Ishikawa (cell line): ENCODE measurements around the gene CASK.

ENCODE experiments used
- CEBPB ChIP-seq: IDR thresholded peaks from 2 replicates; pipeline ENCODE4 v1.6.1; 2012
- CREB1 ChIP-seq: IDR thresholded peaks from 2 replicates; pipeline ENCODE4 v1.6.1; 2012; ENCODE audit warnings: low read depth
- EGR1 ChIP-seq: IDR thresholded peaks from 2 replicates; pipeline ENCODE4 v1.6.1; 2012
- EP300 ChIP-seq: IDR thresholded peaks from 2 replicates; pipeline ENCODE4 v1.6.1; 2012; ENCODE audit warnings: borderline replicate concordance
- FOXM1 ChIP-seq: IDR thresholded peaks from 2 replicates; pipeline ENCODE4 v1.6.1; 2012; ENCODE audit warnings: low read depth, borderline replicate concordance
- NFIC ChIP-seq: IDR thresholded peaks from 2 replicates; pipeline ENCODE4 v1.6.1; 2012
- RAD21 ChIP-seq: IDR thresholded peaks from 2 replicates; pipeline ENCODE4 v1.6.1; 2012; ENCODE audit warnings: low read depth
- TAF1 ChIP-seq: IDR thresholded peaks from 2 replicates; pipeline ENCODE4 v1.6.1; 2012; ENCODE audit warnings: low read depth, mild to moderate bottlenecking
- TCF12 ChIP-seq: IDR thresholded peaks from 2 replicates; pipeline ENCODE4 v1.6.1; 2012; ENCODE audit warnings: low read depth
- TEAD4 ChIP-seq: IDR thresholded peaks from 2 replicates; pipeline ENCODE4 v1.6.1; 2012
- YY1 ChIP-seq: IDR thresholded peaks from 2 replicates; pipeline ENCODE4 v1.6.1; 2012; ENCODE audit warnings: low read depth
- ZBTB7A ChIP-seq: IDR thresholded peaks from 2 replicates; pipeline ENCODE4 v1.6.1; 2012; ENCODE audit warnings: low read depth
- TF ChIP-seq, protein P1 (sequence below): IDR thresholded peaks from 2 replicates; pipeline ENCODE4 v1.6.1; 2012
- TF ChIP-seq, protein P2 (sequence below): IDR thresholded peaks from 2 replicates; pipeline ENCODE4 v1.6.1; 2012
- TF ChIP-seq, protein P3 (sequence below): IDR thresholded peaks from 2 replicates; pipeline ENCODE4 v1.6.1; 2012; ENCODE audit warnings: low read depth, mild to moderate bottlenecking

CASK gene

DNA sequence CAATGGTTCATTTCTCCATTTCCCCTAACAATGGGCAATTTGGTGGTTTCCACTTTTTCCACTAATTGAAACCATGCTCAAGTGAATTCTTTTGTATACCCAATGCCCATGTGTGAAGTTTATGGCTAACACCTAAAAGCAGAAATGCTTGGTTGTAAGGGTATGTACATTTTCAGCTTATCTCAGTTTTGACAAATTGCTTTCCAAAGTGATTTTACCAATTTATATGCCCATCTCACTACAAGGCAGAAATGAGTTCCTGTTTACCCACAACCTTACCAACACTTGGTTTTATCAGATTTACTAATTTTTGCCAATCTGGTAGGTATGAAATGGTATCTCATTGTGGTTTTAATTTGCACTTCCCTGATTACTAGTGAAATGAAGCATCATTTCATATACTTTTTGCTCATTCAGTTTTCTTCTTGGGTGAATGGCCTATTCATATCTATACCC lies 219.8 kb downstream of the CASK start:
- TF ChIP-seq EGR1 (no peak), CREB1 (no peak), FOXM1 (no peak), TEAD4 (no peak), ZBTB7A (no peak), EP300 (no peak), TCF12 (no peak), YY1 (no peak), CEBPB (no peak), TAF1 (no peak), RAD21 (no peak), NFIC (no peak)
- TF ChIP-seq, protein P1, sequence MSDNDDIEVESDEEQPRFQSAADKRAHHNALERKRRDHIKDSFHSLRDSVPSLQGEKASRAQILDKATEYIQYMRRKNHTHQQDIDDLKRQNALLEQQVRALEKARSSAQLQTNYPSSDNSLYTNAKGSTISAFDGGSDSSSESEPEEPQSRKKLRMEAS = no peak
- TF ChIP-seq, protein P2, sequence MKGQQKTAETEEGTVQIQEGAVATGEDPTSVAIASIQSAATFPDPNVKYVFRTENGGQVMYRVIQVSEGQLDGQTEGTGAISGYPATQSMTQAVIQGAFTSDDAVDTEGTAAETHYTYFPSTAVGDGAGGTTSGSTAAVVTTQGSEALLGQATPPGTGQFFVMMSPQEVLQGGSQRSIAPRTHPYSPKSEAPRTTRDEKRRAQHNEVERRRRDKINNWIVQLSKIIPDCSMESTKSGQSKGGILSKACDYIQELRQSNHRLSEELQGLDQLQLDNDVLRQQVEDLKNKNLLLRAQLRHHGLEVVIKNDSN = no peak
- TF ChIP-seq, protein P3, sequence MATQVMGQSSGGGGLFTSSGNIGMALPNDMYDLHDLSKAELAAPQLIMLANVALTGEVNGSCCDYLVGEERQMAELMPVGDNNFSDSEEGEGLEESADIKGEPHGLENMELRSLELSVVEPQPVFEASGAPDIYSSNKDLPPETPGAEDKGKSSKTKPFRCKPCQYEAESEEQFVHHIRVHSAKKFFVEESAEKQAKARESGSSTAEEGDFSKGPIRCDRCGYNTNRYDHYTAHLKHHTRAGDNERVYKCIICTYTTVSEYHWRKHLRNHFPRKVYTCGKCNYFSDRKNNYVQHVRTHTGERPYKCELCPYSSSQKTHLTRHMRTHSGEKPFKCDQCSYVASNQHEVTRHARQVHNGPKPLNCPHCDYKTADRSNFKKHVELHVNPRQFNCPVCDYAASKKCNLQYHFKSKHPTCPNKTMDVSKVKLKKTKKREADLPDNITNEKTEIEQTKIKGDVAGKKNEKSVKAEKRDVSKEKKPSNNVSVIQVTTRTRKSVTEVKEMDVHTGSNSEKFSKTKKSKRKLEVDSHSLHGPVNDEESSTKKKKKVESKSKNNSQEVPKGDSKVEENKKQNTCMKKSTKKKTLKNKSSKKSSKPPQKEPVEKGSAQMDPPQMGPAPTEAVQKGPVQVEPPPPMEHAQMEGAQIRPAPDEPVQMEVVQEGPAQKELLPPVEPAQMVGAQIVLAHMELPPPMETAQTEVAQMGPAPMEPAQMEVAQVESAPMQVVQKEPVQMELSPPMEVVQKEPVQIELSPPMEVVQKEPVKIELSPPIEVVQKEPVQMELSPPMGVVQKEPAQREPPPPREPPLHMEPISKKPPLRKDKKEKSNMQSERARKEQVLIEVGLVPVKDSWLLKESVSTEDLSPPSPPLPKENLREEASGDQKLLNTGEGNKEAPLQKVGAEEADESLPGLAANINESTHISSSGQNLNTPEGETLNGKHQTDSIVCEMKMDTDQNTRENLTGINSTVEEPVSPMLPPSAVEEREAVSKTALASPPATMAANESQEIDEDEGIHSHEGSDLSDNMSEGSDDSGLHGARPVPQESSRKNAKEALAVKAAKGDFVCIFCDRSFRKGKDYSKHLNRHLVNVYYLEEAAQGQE = no peak

DNA sequence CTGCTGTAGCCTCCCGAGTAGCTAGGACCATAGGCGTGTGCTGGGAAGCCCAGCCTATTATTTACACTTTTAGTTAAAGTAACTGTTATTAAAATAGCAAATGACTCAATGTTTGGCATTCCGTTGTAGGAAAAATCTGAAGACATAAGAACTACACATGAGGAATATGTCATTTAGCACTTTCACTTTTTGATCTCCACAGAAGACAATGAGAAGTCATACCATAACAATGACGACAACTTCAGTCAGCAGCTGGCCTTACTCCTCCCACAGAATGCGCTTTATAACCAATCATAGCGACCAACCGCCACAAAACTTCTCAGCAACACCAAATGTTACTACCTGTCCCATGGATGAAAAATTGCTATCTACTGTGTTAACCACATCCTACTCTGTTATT lies 227.9 kb downstream of the CASK start:
- TF ChIP-seq, protein P2 = no peak
- no peak for TF ChIP-seq YY1
- TF ChIP-seq EGR1 = no peak
- TF ChIP-seq CREB1 = no peak
- TF ChIP-seq, protein P3 = no peak
- no peak for TF ChIP-seq TAF1
- TF ChIP-seq, protein P1 = no peak
- no peak for TF ChIP-seq TEAD4
- no peak for TF ChIP-seq TCF12
- TF ChIP-seq EP300 = no peak
- TF ChIP-seq RAD21 = no peak
- TF ChIP-seq CEBPB = no peak
- TF ChIP-seq NFIC = no peak

DNA sequence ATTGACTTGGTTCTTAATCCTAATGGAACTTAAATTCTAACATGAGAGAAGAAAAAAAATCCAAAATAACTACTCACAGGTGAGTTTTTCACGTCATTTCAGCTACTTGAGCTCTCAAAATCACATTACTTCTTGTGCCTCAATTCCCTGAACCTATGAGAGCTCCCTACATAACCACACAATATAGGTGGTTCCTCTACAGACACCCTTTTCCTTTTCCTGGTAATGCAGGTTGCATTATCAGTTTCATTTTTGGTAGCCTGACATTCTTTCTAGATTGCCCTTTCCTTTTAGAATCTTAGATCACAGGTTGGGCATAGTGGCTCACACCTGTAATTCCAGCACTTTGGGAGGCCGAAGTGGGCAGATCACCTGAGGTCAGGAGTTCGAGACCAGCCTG lies 230.3 kb downstream of the CASK start:
- TF ChIP-seq, protein P3 = no peak
- TF ChIP-seq ZBTB7A = no peak

DNA sequence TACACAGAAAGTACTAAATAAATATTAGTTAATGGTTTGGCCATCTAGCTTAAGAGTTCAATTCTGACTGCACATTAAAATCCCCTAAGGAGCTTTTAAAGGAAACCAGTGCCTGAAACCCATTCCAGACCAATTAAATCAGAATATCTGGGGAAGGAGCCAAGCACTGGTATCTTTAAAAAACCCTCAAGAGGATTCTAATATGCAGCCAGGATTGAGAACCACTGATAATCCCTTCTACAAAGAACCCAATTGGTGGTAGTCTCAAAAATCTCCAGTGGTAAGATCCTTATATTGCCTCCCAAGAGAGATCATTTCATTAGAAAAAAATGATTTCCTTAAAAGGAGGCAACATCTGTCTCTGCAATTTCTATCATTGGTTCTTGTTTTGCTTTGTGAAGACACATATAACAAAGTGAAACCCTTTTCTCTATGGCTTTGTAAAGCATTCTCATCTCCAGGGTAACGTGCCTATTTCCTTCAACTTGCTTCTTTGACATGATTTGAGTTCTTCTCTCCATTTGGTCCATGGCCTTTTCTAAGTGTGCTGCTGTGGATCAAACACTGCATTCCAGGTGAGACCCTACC lies 231.1 kb downstream of the CASK start:
- no peak for TF ChIP-seq CREB1
- TF ChIP-seq CEBPB = no peak
- TF ChIP-seq, protein P2 = no peak
- TF ChIP-seq EP300 = no peak
- no peak for TF ChIP-seq TEAD4
- no peak for TF ChIP-seq ZBTB7A
- TF ChIP-seq YY1 = no peak
- no peak for TF ChIP-seq TAF1
- TF ChIP-seq EGR1 = no peak
- TF ChIP-seq RAD21 = no peak
- TF ChIP-seq FOXM1 = no peak
- TF ChIP-seq, protein P1 = no peak
